HG03108 (cell line): ENCODE measurements around the gene PAEP.
"Not testable (repeated sequence)": the region's sequence is repeated elsewhere in the genome, so short reads cannot be mapped to it uniquely, and the experiment has no call there.

Source experiments
- ATAC-seq: cut with Tn5 transposase; IDR thresholded peaks from one replicate; pipeline ENCODE4 v1.9.1; 2021; ENCODE audit warnings: moderate library complexity; ENCODE audit not compliant: unreplicated experiment

PAEP gene

DNA sequence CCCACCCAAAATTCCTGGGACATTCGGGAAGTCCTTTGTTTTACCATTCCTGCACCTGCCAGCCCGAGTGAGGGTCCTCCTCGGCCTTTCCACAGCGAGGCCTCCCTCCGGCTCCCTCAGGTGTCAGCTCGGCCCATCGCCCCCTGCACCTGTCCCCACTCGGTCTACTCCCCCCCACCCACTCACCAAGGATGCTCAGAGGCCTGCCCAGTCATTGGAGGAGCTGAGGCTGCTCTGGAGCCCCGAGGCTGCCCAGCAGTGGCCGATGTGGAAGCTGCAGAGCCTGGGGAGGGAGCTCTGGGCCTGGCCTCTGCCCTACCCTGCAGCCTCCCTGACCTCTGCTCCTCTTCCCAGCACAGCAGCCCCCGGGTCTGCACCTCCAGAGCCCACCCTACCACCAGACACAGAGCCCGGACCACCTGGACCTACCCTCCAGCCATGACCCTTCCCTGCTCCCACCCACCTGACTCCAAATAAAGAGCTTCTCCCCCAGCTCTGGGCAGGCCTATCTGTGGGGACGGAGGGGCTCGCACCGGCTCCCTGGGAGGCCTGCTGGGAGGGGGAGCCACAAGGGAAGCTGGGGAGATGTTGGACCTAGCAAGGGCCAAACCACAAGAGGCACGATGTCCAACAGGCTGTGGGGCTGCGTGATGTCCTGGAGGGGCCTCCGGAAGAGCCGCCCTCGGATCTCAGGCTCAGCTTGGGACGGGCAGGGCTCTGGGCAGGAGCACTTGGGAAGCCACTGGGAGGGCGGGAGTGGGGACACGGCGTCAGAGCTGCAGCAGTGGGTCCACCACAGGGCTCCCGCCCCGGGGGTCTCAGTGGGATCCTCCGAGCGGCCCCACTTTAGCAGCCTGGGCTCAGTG lies 11.8 kb upstream of the PAEP start:
- ATAC-seq, result not testable (repeated sequence)

DNA sequence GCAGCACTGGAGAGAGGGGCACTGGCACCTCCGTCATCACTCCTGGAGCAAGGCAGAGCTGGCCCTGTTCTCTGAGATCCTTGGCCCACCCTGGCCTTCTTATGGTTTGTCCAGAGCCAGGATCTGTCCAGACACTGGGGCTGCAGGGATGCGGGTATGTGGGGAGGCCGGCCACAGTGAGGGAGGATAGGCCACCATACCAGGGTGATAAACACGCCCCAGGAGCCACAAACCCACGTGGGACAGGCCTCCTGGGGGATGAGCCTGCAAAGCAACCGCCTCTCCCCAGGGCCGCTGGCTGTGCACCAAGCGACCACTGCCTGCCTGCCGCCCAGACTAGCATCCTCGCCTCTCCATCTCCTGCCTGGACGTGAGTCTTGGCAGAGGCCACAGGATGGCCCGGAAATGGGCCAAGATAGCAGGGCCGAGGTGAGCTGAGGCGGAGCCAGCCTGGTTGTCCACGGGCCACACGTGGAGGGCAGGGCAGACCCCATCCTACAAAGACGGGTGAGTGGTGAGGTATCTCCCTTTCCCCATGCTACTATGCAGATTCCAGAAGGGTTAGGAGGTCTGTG lies 11.1 kb upstream of the PAEP start:
- no peak for ATAC-seq

DNA sequence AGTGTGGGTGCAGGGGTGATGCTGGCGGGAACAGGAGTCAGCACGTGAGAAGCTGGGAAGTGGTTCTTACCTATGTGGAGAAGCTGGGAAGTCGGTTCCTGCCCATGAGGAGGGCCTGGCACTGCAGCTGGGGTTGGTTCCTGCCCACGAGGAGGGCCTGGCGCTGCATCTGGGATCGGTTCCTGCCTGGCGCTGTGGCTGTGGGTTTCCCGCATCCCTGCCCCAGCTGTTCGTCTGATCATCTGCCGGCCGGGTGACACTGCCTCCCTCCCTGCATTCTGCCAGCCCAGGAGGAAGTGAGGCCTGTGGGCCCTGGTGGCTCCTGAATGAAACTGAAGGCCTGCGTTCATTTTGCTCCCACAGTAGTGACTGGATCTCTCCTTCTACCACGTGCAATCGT lies 10.5 kb upstream of the PAEP start:
- no peak for ATAC-seq

DNA sequence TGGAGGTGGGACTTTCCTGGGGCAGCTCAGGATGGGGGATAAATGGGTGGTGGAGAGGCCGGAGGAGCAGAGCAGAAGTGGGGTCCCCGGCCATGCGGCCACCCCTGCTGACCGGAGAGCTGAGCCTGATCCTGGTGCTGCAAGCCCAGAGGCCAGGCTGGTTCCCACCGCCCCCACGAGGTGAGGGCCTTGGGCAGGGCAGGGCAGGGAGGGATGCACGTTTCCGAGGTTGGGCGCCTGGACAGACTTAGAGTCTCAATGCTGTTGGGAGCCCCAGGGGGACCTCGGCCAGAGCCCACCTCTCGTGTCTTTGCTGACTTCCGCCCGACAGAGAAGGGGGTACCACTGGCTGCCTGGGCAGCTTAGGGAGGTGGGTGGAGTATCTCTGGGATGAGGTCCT lies 10.1 kb upstream of the PAEP start:
- ATAC-seq, result no peak

DNA sequence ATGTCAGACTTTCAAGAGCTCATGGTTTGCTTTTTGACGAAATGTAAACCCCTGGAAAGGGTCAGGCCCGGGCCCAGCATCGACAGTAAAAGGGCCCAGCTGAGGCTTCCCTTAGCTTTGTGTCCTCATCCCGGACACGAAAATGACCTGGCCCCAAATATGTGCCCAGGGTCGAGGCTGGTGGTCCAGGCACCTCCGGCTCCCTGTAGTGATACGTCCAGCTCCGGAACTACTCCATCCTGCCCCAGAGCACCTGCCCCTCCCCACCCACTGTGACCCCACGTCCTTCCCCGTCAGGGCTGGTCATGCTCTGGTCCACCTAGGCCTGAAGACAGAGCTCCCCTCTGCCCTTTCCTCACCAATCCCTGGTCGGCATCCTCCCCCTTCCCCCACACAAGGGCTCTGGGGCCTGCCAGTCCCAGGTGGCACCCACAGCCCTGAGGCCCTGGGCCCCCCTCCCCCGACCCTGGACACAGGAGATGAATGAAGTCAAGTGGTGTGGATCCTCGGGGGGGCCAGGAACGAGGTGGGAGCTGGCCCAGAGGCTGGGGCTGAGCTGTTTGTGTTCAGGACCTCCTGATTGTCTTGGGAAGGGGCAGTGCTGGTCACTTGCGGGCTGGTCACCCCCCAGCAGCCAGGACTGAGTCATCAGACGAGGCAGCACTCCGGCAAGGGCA lies 9.4 kb upstream of the PAEP start:
- ATAC-seq, result no peak

DNA sequence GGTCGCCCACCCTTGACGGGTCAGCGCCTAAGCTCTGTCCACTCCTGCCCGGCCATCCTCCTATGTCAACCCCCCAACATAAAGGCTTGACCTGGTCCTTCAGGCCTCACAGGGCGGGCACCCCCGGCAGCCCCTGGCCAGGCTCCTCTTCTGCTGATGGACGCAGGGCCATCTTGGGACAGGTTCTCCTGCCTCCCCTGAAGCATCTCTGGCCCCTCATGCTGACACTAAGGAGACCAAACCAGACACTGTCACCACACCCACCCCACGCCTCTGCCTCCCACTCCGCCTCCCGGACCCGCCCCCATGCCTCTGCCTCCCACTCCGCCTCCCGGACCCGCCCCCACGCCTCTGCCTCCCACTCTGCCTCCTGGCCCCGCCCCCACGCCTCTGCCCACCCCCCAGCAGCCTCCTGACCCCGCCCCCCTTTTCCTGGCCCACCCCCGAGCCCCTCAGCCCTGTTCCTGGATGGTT lies 8.8 kb upstream of the PAEP start:
- ATAC-seq, result no peak

DNA sequence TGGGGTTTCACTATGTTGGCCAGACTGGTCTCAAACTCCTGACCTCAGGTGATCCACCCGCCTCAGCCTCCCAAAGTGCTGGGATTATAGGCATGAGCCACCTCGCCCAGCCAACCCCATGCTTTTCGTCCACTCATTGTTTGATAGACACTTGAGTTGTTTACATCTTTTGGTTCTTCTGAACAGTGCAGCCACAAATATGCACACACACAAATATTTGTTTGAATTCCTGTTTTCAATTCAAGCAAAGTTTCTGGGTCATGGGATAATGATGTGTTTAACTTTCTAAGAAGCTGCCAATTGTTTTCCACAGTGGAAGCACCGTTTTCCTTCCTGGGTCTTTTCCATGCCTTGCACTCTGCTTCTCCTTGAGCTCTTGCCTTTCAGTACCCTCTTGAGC lies 6.8 kb upstream of the PAEP start:
- no peak for ATAC-seq

DNA sequence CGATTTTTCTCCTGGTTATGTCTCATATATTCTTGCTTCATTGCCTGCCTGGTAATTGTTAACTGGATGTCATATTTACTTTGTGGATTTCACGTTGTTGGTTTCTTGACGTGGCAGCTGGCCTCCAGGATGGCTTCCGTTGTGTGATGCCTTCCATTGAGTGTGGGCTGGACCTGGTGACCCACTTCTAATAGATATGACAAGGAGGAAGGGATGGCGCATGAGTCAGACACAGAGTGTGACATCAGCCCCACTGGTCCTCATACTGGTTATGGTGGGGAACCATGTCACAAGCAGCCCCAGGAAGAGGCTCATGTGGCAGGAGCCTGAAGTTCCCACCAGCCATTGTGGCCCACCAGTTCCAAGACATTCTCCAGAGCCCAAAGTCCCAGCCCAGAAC lies 6.4 kb upstream of the PAEP start:
- ATAC-seq, result no peak

DNA sequence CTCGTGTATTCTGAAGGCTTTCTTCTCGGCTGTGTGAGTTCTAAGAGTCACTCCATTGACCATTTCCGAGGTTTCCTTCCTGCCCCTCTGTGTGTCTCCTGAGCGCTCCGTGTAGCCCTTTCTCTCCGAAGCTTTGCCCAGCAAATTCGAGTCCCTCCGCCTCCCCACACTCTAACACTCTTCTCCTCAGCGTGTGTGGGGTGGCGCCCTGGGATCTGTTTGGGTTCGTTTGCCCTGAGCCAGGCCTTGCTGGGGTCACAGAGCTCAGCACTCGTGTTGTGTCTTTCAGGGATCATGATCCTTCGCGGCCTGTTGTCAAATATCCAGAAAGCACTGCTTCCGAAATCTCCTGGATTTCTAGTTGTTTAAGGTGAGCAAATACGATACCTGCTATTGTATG lies 5.6 kb upstream of the PAEP start:
- no peak for ATAC-seq

DNA sequence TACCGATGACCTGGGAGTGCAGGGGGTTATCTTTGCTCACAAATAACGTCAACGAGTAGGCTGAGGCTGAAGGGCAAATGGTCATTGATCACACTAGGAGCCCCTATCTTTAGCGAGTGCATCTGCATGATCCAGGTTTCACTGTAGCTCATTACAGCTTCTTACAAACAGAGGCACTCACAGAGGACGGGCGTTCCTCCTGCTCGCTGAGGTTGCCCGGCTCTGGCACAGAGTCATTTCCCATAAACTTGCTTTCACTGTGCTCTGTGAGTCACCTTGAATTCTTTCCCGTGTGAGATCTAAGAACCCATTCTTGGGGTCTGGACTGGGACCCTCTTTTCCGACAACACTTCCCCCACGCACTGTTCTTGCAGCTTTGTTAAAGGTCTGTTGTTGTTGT lies 1.9 kb upstream of the PAEP start:
- no peak for ATAC-seq

DNA sequence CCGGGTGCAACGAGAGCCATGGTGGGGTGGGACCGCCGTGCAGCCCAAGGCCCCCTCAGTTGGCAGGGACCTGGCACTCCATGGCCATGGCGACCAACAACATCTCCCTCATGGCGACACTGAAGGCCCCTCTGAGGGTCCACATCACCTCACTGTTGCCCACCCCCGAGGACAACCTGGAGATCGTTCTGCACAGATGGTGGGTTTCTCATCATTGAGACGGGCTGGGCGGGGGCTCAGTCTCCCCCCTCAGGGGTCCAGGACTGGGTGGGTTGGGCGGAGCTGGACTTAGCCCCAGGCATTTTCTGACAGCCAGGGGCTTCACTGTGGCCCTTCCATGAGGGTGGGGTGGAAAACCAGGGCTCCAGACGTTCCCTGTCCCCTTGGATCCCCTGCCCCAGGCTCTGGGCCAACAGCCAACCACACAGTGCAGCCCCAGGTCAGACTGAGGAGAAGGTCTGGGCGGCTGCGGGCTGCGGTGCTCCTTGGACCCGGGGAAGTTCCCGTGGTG lies 734 bp downstream of the PAEP start:
- ATAC-seq, result no peak

DNA sequence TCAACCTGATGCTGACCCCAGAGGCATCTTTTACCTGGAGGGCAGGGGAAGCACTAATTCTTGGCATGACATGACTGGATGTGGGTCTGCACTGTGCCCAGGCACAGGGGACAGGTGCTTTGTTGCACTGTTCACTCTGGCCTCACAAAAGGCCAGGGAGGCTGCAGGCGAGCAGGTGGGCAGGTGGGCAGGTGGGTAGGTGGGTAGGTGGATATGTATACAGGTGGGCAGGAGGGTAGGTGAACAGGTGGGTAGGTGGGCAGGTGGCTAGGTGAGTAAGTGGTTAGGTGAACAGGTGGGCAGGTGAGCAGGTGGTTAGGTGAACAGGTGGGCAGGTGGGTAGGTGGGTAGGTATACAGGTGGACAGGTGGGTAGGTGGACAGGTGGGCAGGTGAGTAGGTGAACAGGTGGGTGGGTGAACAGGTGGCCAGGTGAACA lies 1.5 kb downstream of the PAEP start:
- no peak for ATAC-seq

DNA sequence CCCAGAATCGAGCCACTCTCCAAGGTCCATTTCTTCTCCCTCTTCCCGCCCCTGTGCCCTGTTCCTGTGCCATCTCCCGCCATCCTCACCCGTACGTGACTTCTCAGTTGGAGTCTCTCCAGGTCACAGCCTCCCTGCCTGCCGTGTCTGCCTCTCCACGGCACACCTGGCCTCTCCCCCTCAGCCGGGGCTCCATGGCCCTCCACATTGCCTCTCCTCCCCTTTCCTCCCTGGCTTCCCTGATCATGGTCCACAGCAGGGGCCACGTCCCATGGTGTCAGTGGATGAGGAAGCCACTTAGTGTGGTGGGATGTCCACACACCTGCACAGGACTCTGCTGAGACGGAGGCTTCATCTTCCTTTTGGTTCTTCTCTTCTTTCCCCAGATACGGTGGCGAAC lies 2.3 kb downstream of the PAEP start:
- ATAC-seq, result no peak

DNA sequence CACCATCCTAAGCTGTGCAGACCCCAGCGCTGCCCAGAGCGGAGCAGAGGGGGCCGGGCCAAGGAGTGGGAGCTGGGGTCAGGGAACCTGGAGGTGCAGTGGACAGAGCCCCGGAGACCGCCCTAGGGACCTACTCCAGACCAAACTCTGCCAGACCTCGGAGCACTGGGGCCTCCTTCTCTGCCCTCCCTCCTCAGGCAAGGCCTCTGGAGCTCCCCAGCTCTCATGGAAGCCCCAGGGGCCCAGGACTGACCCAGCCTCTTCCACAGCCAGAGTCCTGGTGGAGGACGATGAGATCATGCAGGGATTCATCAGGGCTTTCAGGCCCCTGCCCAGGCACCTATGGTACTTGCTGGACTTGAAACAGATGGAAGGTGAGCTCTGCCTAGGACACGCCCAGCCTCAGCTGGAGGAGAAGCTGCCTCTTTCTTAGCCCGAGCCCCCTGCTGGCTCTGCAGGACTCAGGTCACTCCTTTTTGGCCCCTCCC lies 3.6 kb downstream of the PAEP start:
- no peak for ATAC-seq

DNA sequence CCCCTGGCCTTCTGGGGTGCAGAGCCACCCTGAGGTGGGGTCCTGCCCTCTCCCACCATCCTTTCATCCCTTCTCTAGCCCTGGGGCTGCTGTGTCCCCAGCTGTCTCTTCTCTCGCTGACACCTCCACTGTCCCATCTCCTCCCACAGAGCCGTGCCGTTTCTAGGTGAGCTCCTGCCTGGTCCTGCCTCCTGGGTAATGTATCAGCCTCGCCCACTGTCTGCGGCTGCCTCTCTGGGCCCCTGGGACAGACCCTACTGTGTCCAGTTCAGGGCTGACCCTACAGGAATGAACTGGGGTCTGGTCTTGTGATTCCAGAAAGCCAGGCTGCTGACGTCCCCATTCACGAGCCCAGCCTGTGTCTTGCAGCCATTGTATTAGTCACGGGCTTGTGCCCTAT lies 4.1 kb downstream of the PAEP start:
- ATAC-seq, result no peak

DNA sequence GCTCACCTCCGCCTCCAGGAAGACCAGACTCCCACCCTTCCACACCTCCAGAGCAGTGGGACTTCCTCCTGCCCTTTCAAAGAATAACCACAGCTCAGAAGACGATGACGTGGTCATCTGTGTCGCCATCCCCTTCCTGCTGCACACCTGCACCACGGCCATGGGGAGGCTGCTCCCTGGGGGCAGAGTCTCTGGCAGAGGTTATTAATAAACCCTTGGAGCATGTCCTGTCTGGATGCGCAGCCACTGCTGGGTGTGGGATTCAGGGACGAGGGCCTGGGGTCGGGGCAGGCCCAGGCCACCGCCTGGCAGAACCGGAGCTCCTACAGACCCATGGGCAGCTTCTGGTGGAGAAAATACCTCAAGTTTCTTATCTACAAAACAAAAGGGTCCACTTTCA lies 5.0 kb downstream of the PAEP start:
- ATAC-seq, result no peak

DNA sequence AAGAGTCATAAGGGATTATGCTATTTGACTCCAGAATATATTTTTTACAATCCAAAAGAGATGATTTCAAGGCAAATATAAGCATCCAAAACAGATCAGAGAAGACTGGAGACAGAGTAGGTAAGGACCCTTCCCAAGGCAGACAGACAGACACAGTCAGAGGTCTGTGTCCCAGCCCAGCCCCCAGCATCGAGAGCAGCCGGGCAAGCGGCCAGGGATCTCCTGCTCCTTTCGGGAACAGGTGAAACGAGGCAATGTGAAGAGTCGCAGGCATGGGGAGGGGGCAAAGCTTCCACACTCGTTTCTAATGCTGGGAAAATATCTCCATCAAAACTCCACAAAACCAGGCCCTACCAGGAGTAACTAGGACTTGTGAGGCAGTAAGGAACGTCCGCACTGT lies 5.8 kb downstream of the PAEP start:
- ATAC-seq, result no peak

DNA sequence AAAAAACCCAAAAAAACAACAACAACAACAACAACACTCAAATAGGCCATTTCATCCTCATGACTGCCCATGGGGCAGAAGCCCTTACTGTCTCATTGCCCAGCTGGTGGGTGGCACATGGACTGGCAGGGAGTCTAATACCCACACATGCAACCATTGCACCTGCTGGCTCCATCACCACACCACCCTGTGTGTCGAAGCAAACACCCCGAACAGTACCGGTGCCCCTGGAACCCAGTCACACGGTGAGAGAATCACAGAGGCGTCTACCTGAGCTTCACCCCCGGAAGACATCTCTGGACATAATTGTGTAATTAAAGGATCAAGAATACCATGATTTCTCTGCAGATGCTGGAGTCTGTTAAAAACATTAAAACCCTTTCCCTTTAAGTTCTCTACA lies 6.5 kb downstream of the PAEP start:
- ATAC-seq, result no peak

DNA sequence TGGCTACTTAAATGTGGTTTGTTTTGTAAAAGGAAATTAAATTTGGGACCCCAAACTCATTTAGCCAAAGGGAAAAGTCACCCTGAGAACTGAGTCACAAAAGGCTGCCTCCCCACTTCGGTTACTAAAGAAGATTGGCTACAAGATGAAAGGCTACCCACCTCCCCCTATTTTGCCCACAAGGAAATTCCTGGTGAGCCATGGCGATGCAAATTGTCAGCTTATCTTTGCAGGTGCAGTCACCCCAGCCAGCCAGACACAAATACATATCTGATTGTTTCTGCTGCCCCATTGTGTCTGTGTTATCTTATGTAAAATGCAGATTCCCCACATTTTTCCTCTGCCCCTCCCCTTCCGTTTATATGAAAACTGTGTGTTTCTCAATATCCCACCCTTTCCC lies 8.9 kb downstream of the PAEP start:
- no peak for ATAC-seq

DNA sequence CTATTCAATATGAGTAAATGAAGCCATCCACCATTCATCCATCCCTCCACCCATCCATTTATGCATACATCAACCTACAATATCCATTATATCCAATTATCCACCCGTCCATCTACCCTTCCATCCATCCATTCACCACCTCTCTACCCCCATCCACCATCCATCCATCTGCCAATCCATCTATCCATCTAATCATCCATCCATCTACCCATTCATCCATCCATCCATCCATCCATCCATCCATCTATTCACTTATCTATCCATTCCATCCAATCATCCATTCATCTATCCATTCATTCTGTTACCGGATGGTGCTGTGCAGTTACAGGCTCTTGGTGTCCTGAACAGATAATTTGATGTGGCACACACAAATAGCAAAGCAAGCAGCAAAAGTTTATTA lies 10.7 kb downstream of the PAEP start:
- no peak for ATAC-seq

DNA sequence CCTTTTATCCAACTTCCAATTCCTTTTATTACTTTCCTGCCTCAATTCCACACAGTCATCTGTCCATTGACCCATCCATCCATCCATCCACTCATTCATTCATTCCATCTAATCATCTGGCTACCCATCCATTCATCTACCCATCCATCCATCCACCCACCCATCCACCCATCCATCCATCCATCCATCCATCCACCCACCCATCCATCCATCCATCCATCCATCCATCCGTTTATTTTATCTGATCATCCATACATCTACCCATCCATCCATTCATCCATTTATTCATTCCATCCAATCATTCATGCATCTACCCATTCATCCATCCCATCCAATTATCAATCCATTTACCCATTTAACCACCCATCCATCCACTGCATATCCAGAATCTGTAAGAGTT lies 11.6 kb downstream of the PAEP start:
- ATAC-seq, result no peak

DNA sequence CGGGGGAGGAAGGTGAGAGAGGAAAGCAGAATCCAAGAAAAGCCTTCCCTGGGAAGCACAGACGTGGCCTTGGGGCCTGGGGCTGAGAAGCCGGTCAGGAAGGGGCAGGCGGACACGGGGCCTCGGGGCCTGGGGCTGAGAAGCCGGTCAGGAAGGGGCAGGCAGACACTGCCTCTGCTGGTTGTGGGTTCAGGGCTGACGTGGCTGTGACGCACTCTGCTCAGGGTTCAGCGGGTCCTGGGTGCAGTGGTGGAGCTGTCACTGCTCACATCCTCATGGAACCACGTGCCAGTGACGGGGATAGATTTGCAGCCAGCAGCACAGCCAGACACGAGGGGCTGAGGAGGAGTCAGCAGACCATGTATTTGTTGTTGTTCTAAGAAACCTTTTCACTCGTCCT lies 12.8 kb downstream of the PAEP start:
- no peak for ATAC-seq
